GM12878 (cell line): ENCODE measurements around the gene MTHFD1L. TPM values are rescaled to one million over a fixed set of nuclear protein-coding genes. Genes with fewer than 3 reads are reported as not detected.

Source experiments
- ATAC-seq: fragments of 200-7000 bp; cut with Tn5 transposase; 3 replicates; pipeline ENCODE4 v1.9.1; 2020; ENCODE audit warnings: mild to moderate bottlenecking, moderate library complexity
- BruUV-seq: library from RNA; stranded (reverse); fragments of 400-500 nt; replicated peaks from 2 replicates; lab custom pipeline; 2021; lab: Mats Ljungman, UMichigan
- CTCF ChIA-PET: fragments of 300-600 bp; sonication (Branson Sonifier 250); formaldehyde crosslinking; extraction: SDS; loops from one replicate; lab custom pipeline; 2021; ENCODE audit warnings: inconsistent platforms; lab: Yijun Ruan, JAX
- POLR2A ChIA-PET: fragments of 350-600 bp; formaldehyde crosslinking; extraction: SDS; loops from one replicate; lab custom pipeline; 2021; ENCODE audit warnings: inconsistent platforms; lab: Charles Lee
- RAD21 ChIA-PET: fragments of 300-600 bp; sonication (Branson Sonifier 250); formaldehyde crosslinking; loops from one replicate; lab custom pipeline; 2023; ENCODE audit warnings: antibody characterized with exemption; ENCODE audit not compliant: unreplicated experiment; lab: Charles Lee
- SMC1A ChIA-PET: fragments of 300-600 bp; sonication (Branson Sonifier 250); formaldehyde crosslinking; loops from one replicate; lab custom pipeline; 2023; ENCODE audit not compliant: unreplicated experiment, uncharacterized antibody; lab: Charles Lee
- DNase-seq: peaks from one replicate; pipeline ENCODE4 v3.0.0-alpha.2; 2011; ENCODE audit warnings: low read depth, low spot score
- FAIRE-seq: peaks from 3 replicates; lab custom pipeline; 2011; peaks lifted over from hg19 to GRCh38; lab: Jason Lieb, UNC
- H2AFZ ChIP-seq: 2 replicates; pipeline ENCODE4 v1.6.0; 2011; ENCODE audit warnings: low read depth, low read length, control low read depth; ENCODE audit not compliant: control insufficient read depth
- H3K27ac ChIP-seq: 2 replicates; pipeline ENCODE4 v1.5.1; 2011; ENCODE audit warnings: control low read depth; ENCODE audit not compliant: control insufficient read depth, insufficient read depth
- H3K27me3 ChIP-seq, 2 experiments: replicated peaks in 1 of 2; 2 replicates each; pipeline versions ENCODE4 v1.6.0 to v1.6.1; 2011; ENCODE audit warnings: low read length in 1 of 2; ENCODE audit not compliant: control insufficient read depth in 2 of 2, insufficient read depth in 2 of 2
- H3K36me3 ChIP-seq, 2 experiments: 2 replicates each; pipeline ENCODE4 v1.5.1; 2011; ENCODE audit warnings: low read length in 1 of 2; ENCODE audit not compliant: control insufficient read depth in 2 of 2, insufficient read depth in 2 of 2
- H3K4me1 ChIP-seq: 2 replicates; pipeline ENCODE4 v1.6.1; 2011; ENCODE audit warnings: mild to moderate bottlenecking, low read length, moderate library complexity, mixed read lengths; ENCODE audit not compliant: control insufficient read depth, insufficient read depth
- H3K4me2 ChIP-seq: 2 replicates; pipeline ENCODE4 v1.6.0; 2011; ENCODE audit warnings: control low read depth; ENCODE audit not compliant: control insufficient read depth, insufficient read depth
- H3K4me3 ChIP-seq: fragments of 200-600 bp; sonication (generic); 2 replicates; pipeline ENCODE4 v1.5.1; 2016
- H3K79me2 ChIP-seq: 2 replicates; pipeline ENCODE4 v1.6.0; 2011; ENCODE audit warnings: low read length; ENCODE audit not compliant: control insufficient read depth, insufficient read depth
- H3K9ac ChIP-seq: 2 replicates; pipeline ENCODE4 v1.8.0; 2011; ENCODE audit warnings: low read length, control low read depth, mixed read lengths; ENCODE audit not compliant: control insufficient read depth, insufficient read depth
- H3K9me3 ChIP-seq: replicated peaks from 3 replicates; pipeline ENCODE4 v1.5.1; 2011; ENCODE audit warnings: mild to moderate bottlenecking, low read length; ENCODE audit not compliant: control insufficient read depth, insufficient read depth
- H4K20me1 ChIP-seq: 2 replicates; pipeline ENCODE4 v1.6.0; 2011; ENCODE audit not compliant: control insufficient read depth, insufficient read depth
- NR2C2 ChIP-seq: IDR thresholded peaks from 2 replicates; pipeline ENCODE4 v1.6.1; 2011; ENCODE audit warnings: borderline replicate concordance, low read depth; ENCODE audit not compliant: control insufficient read depth, insufficient read length
- RBBP5 ChIP-seq: fragments of 200-600 bp; sonication (generic); conservative IDR thresholded peaks from 2 replicates; pipeline ENCODE4 v1.6.1; 2016
- RELA ChIP-seq: fragments of 450-650 bp; IDR thresholded peaks from 2 replicates; pipeline ENCODE4 v1.8.0; 2014; ENCODE audit warnings: borderline replicate concordance; ENCODE audit not compliant: partially characterized antibody
- RELB ChIP-seq: fragments of 450-650 bp; IDR thresholded peaks from 2 replicates; pipeline ENCODE4 v1.6.1; 2017; ENCODE audit warnings: low read depth, mild to moderate bottlenecking, moderate library complexity
- WGBS: methylation state at CpG from one replicate; pipeline ENCODE4 v1.1.6; 2016; ENCODE audit warnings: low lambda C conversion rate; ENCODE audit not compliant: insufficient replicate concordance, insufficient coverage; ENCODE audit errors: missing lambda C conversion rate; 5-methylcytosine and 5-hydroxymethylcytosine counted together
- in situ Hi-C: fragments of 300-500 bp; cut with MboI; formaldehyde crosslinking; loops from 9 replicates; pipeline ENCODE4 v1.14.3; 2018; ENCODE audit warnings: mixed read lengths
- intact Hi-C: fragments of 100-400 bp; cut with micrococcal nuclease; formaldehyde crosslinking; loops from one replicate; pipeline ENCODE4 v1.14.2; 2022; ENCODE audit not compliant: unreplicated experiment
- polyA plus RNA-seq, 11 experiments: library from polyadenylated mRNA; depleted of rRNA in 4 of 11; unstranded in 6 of 11; stranded (reverse) in 5 of 11; fragments of >200 nt; fragmentation: Nextera tagmentation in 4 of 11; fragmentation: Illumina TruSeq in 1 of 11; extraction: Ambion mirVana in 4 of 11; extraction: Trizol in 1 of 11; gene quantifications; 1 replicate in 1 of 11; 2 replicates in 10 of 11; pipeline versions ENCODE4 v1.2.1 to v1.2.3, GENCODE V29; 2011 to 2016; ENCODE audit warnings: inconsistent platforms in 2 of 11, missing spikeins in 2 of 11, low read depth in 1 of 11
- total RNA-seq, 4 experiments: library from RNA; depleted of rRNA in 3 of 4; stranded (reverse); fragments of >200 nt in 3 of 4; fragmentation: Illumina TruSeq in 1 of 4; extraction: Trizol in 1 of 4; gene quantifications; 2 replicates each; pipeline versions ENCODE4 v1.2.1 to v1.2.3, GENCODE V29; 2013 to 2021

The MTHFD1L gene
- total and polyA plus RNA-seq, 10 of the 15 experiments (the other 5 are each of a cell fraction or from before 2014, with no cell fraction given): 11.7 to 75.5 (median 28.8) TPM

- no peak for TF ChIP-seq NR2C2
- TF ChIP-seq RBBP5: no peak
Observed at GRCh38 chr6:151078655-151079054, 213.2 kb downstream of the MTHFD1L start (continued).

GRCh38 chr6:151081656-151082055 lies 216.2 kb downstream of the MTHFD1L start:
- ChIA-PET CTCF (interaction anchor here (0.9 to 1.4 kb wide), 2 partner anchors 67 to 264 kb away, joined by 3 read pairs; no protein-coding TSS in a partner anchor), RAD21 (no interaction called here), POLR2A (no interaction called here), SMC1A (no interaction called here)
- 82% methylated on average over 4 of the region's 4 CpGs for WGBS
- Histone ChIP-seq H3K9me3 (no peaks in the 10 kb centered on the region; the same call in 2 of the 3 replicates), H3K4me2 (no peak overlapping the region), H3K27me3 (no peaks in the 10 kb centered on the region), H2AFZ (no peak overlapping the region), H4K20me1 (no peaks in the 10 kb centered on the region), H3K36me3 (peaks cover 0 to 3% of the 10 kb centered on the region in 2 experiments; a peak in 1 of 4 replicates), H3K9ac (no peak overlapping the region), H3K4me3 (no peak overlapping the region), H3K27ac (no peak overlapping the region), H3K4me1 (no peaks in the 10 kb centered on the region), H3K79me2 (no peaks in the 10 kb centered on the region)
- DNase-seq (no peak), ATAC-seq (no peak), FAIRE-seq (no peak)
- intact Hi-C loops (no loop called here), in situ Hi-C loops (no loop called here)
- TF ChIP-seq RELB: no peak
- BruUV-seq: no TSS peak

DNA sequence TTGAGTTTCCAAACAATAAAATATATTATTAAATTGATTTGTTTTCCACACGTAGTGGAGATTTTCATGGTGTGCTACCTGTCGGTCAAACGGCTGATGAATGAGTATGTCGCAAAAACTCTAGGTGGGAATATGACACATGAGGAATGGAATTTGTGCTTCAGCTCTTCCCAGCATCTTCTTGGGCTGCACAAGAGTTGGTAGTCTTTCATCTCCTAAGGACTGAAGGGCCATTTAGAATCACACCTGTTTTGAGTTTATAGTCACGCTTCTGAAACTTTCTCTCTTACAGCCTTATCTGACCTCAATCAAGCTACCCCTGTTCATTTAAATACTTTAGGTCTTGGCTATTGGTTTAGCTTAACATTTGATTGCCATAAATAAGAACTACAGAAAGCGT lies 216.6 kb downstream of the MTHFD1L start:
- CTCF ChIA-PET: interaction anchor here (1.4 kb wide), 1 partner anchor 264 kb away, joined by 3 read pairs; no protein-coding TSS in a partner anchor
- H3K9me3 ChIP-seq: no peaks in the 10 kb centered on the region
- intact Hi-C loops: no loop called here
- in situ Hi-C loops: no loop called here
- H3K27ac ChIP-seq: no peak overlapping the region
- DNase-seq: no peak
- H3K79me2 ChIP-seq: no peaks in the 10 kb centered on the region
- RAD21 ChIA-PET: no interaction called here
- no peak for TF ChIP-seq RELA
- SMC1A ChIA-PET: no interaction called here
- H4K20me1 ChIP-seq: no peaks in the 10 kb centered on the region
- no peak for ATAC-seq
- no peak overlapping the region for H2AFZ ChIP-seq
- POLR2A ChIA-PET: interaction anchor here (1.1 kb wide), 1 partner anchor 19 kb away, joined by 3 read pairs; no protein-coding TSS in a partner anchor
- 98% methylated on average over 6 of the region's 6 CpGs for WGBS
- H3K4me1 ChIP-seq: no peaks in the 10 kb centered on the region
- no TSS peak for BruUV-seq
- H3K36me3 ChIP-seq: peaks cover 0 to 3% of the 10 kb centered on the region in 2 experiments; a peak in 1 of 4 replicates
- H3K27me3 ChIP-seq: no peaks in the 10 kb centered on the region
- FAIRE-seq: no peak
- H3K4me2 ChIP-seq: no peak overlapping the region
- H3K4me3 ChIP-seq: no peak overlapping the region
- H3K9ac ChIP-seq: no peak overlapping the region
